Measurements from ENCODE around the gene SYNGR1. TPM values are rescaled to one million over a fixed set of nuclear protein-coding genes. Genes with fewer than 3 reads are reported as not detected.

The SYNGR1 gene
- polyA plus RNA-seq, 6 donors from 2014 or later = 2.6 to 11.9 (median 4.6) TPM

GRCh38 chr22:39374191-39374590 is 24.4 kb downstream of the SYNGR1 start:
- ATAC-seq (ENCODE audit: low read depth in 2 of 2) (no peak), DNase-seq (no peak)
- Mint-ChIP-seq H3K4me3 (no peak overlapping the region), H3K36me3 (no peaks in the 10 kb centered on the region), H3K9me3 (peaks cover 0 to 5% (median 0%) of the 10 kb centered on the region in 7 donors), H3K4me1 (peaks cover 3 to 11% (median 3%) of the 10 kb centered on the region in 3 donors), H3K27ac (no peak overlapping the region), H3K27me3 (no peaks in the 10 kb centered on the region)

DNA sequence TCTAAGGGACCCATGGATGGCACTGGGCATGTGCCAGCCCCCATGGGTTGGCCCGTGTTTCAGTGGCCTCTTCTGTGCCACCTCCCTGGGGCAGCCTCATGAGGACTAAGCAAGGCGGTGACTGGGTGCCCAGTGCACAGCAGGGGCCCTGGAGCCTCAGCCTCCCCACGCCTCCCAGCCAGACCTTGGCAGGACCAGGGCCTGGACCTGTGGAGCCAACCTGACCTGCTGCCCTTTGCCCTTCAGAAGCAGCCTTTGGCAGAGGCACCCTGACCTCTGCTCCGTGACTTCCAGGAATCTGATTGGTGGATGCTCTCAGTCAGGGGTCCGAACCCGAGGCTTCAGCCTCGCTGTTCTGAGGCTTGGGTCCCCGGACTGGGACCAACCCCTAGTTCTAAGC is 25.0 kb downstream of the SYNGR1 start:
- H3K9me3 Mint-ChIP-seq = peaks cover 0 to 5% (median 0%) of the 10 kb centered on the region in 7 donors
- no peak for ATAC-seq (ENCODE audit: low read depth in 2 of 2)

DNA sequence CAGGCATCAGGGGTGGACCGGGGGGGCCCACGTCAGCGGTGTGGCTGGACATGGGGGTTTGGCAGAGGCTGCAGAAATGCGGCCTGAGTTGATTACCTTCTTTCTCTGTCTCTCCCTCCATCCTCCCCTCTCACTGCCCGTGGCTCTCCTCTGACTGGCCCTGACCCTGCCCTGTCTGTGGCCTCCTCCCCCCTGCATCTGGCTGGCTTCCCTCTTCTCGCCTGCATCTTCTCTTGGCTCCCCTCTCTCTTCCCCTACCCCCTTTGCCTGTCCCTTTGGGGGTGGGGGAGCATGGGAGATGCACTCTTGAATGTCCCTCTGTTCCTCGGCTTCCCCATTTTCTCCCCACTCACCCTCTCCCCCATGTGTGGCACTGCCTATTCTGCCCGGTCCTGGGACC is 25.9 kb downstream of the SYNGR1 start:
- H3K4me1 Mint-ChIP-seq = peaks cover 0 to 5% (median 3%) of the 10 kb centered on the region in 3 donors
- no peaks in the 10 kb centered on the region for H3K36me3 Mint-ChIP-seq
- H3K4me3 Mint-ChIP-seq = no peak overlapping the region
- peaks cover 0 to 5% (median 0%) of the 10 kb centered on the region in 7 donors for H3K9me3 Mint-ChIP-seq
- H3K27me3 Mint-ChIP-seq = no peaks in the 10 kb centered on the region
- DNase-seq (no peak), ATAC-seq (ENCODE audit: low read depth in 2 of 2) (no peak)
- no peak overlapping the region for H3K27ac Mint-ChIP-seq

More for the DNA sequence above, 25.0 kb downstream of the SYNGR1 start:
- Mint-ChIP-seq H3K27ac (no peak overlapping the region), H3K36me3 (no peaks in the 10 kb centered on the region), H3K4me1 (peaks cover 0 to 5% (median 3%) of the 10 kb centered on the region in 3 donors), H3K27me3 (no peaks in the 10 kb centered on the region), H3K4me3 (no peak overlapping the region)
- no peak for DNase-seq

- peak overlapping the region in 1 of 6 donors; percentile 19 for H3K27ac Mint-ChIP-seq
- H3K27me3 Mint-ChIP-seq = no peaks in the 10 kb centered on the region
- no peak overlapping the region for H3K4me3 Mint-ChIP-seq
- no peaks in the 10 kb centered on the region for H3K36me3 Mint-ChIP-seq
- peaks cover 0 to 5% (median 3%) of the 10 kb centered on the region in 3 donors for H3K4me1 Mint-ChIP-seq
- no peaks in the 10 kb centered on the region for H3K9me3 Mint-ChIP-seq
- ATAC-seq (ENCODE audit: low read depth in 2 of 2) (no peak), DNase-seq (no peak)
Observed at GRCh38 chr22:39379756-39380730, 30.3 kb downstream of the SYNGR1 start.

DNA sequence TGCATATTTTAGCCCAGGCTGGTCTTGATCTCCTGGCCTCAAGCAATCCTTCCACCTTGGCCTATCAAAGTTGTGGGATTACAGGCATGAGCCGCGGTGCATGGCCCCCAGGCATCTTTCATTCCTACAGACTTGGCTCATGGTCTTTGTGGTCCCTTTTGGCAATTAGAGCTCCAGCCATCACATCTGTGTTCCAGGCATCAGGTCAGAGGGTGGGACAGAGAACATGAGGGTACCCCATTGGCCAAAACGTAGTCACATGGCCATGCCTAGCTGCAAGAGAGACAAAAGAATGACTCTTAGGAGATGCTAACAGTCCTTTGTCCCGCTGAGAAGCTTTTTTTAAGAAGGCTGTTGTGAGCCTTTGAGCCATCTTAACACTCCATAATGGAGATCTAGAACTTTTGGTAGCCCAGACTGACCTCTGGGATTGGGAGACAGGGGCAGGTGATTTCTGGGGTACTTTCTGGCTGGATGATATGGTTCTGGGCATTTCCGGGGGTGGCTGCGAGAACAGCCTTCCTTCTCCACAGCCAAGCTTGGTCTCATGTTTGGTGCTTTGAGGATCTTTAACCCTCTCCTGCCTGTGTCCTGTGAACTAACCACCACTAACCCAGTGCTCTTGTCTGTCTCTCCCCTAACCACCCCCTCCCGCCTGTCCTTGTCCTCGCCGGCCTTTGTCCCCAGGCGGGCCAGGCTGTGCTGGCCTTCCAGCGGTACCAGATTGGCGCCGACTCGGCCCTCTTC is 31.4 kb downstream of the SYNGR1 start:
- DNase-seq = no peak
- Mint-ChIP-seq H3K27ac (no peak overlapping the region), H3K27me3 (no peaks in the 10 kb centered on the region), H3K9me3 (no peaks in the 10 kb centered on the region), H3K4me1 (peaks cover 0 to 3% (median under 1%) of the 10 kb centered on the region in 3 donors), H3K4me3 (no peak overlapping the region), H3K36me3 (no peaks in the 10 kb centered on the region)
- ATAC-seq (ENCODE audit: low read depth in 2 of 2) = no peak

- H3K4me3 Mint-ChIP-seq = no peak overlapping the region
- no peaks in the 10 kb centered on the region for H3K9me3 Mint-ChIP-seq
- H3K4me1 Mint-ChIP-seq = peaks cover under 1 to 5% (median under 1%) of the 10 kb centered on the region in 3 donors
- no peaks in the 10 kb centered on the region for H3K36me3 Mint-ChIP-seq
- ATAC-seq (ENCODE audit: low read depth in 2 of 2) (no peak), DNase-seq (no peak)
- H3K27ac Mint-ChIP-seq = no peak overlapping the region
- H3K27me3 Mint-ChIP-seq = no peaks in the 10 kb centered on the region
Observed at GRCh38 chr22:39381930-39382329, 32.1 kb downstream of the SYNGR1 start.

DNA sequence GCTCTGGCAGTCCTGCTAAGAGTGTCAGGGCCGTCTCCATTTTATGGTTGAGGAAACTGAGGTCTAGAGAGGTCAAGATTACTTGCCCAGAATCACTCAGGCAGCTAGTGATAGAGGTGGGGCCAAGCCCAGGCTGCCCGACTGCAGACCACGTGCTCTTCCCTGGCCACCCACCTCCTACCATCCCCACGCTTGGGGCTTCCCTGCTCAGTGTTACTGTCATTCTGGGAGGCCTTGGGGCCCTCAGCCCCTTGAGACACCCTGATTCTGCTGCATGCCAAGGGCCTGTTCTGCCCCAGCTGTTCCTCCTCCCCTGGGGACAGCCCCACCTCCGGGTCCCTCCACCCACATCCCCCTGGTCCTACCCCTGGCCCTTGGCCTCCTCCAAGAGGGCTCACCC is 32.6 kb downstream of the SYNGR1 start:
- DNase-seq (no peak), ATAC-seq (ENCODE audit: low read depth in 2 of 2) (no peak)
- H3K27me3 Mint-ChIP-seq = no peaks in the 10 kb centered on the region
- peaks cover 5 to 9% (median 5%) of the 10 kb centered on the region in 3 donors for H3K4me1 Mint-ChIP-seq
- H3K9me3 Mint-ChIP-seq = no peaks in the 10 kb centered on the region
- H3K4me3 Mint-ChIP-seq = no peak overlapping the region
- no peaks in the 10 kb centered on the region for H3K36me3 Mint-ChIP-seq
- no peak overlapping the region for H3K27ac Mint-ChIP-seq

DNA sequence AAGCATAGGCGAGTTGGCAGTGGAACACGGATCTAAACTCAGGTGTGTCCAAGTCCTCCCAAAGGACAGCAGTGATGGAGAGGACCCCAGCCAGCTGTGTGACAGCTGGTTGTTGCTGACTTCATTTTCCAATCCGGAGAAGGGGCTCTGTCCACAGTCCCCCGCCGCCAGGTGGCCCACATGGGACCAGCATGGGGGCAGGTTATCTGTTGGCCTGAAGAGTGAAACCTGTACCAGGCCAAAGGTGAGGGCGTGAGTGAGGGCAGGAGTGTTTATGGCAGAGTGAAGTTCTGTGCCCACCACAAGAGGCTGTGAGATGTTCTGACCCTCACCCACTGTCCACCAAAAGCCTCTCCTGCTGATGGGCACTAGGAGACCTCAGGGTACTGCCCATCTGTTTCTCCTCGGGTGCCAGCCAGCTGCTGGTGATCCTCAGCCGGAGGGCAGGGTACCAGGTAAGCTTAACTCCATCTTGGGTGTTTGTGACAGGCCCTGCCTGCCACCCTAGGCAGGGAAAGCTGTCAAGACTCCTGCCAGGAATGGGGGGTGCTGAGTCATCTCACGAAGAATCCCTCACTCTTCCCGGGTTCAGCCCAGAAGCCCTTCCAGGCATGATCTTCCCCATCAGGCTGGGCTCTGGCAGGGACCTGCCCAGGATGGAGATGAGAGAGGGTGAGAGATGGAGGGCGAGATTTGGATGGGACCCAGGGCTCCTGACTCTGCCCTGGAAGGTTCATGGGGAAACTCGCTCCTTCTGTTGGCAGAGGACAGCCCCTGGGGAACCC is 34.2 kb downstream of the SYNGR1 start:
- H3K27me3 Mint-ChIP-seq = peaks cover 0 to 4% (median 0%) of the 10 kb centered on the region in 3 donors
- DNase-seq (no peak), ATAC-seq (ENCODE audit: low read depth in 2 of 2) (no peak)
- H3K36me3 Mint-ChIP-seq = no peaks in the 10 kb centered on the region
- H3K4me1 Mint-ChIP-seq = peaks cover 9 to 19% (median 12%) of the 10 kb centered on the region in 3 donors
- H3K9me3 Mint-ChIP-seq = no peaks in the 10 kb centered on the region
- H3K4me3 Mint-ChIP-seq = no peak overlapping the region
- H3K27ac Mint-ChIP-seq = peak overlapping the region in 1 of 6 donors; percentile 37

DNA sequence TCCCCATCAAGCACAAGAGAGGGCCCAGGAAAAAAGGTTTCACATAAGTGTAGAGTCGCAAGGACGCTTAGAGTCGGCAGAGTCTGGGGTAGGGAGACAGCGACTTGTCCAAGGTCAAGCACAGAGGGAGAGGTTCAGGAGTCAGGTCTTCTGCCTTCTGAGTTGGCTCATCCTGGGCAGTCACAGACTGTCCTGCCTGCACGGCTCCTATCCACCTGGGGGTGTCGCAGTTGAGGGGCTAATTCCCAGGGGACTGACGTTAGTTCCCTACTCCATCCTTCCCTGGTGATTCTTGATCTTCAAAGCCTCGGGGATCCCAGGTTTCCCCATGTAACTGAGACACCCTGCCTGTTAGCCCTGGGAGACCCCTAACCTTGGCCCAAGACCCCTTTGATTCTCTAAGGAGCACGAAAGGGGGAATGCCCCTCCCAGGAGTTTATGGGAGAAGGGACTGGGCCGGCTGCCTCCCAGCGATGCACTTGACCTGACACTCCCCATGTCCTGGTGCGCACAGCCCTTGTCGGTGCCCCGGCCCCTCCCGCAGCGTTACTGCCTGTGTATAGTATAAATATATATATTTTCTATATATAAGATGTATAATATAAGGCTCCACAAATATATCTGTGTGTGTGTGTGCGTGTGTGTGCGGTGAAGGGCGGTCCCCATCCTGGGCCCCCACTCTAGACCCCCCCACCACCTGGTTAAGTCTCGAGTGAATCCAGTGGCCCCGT is 35.1 kb downstream of the SYNGR1 start:
- ATAC-seq (ENCODE audit: low read depth in 2 of 2) (no peak), DNase-seq (no peak)
- no peaks in the 10 kb centered on the region for H3K9me3 Mint-ChIP-seq
- H3K27me3 Mint-ChIP-seq = peaks cover 0 to 4% (median 0%) of the 10 kb centered on the region in 3 donors
- no peaks in the 10 kb centered on the region for H3K36me3 Mint-ChIP-seq
- no peak overlapping the region for H3K4me3 Mint-ChIP-seq
- H3K27ac Mint-ChIP-seq = peak overlapping the region in 1 of 6 donors; percentile 82
- H3K4me1 Mint-ChIP-seq = peaks cover 9 to 24% (median 12%) of the 10 kb centered on the region in 3 donors

- Mint-ChIP-seq H3K27me3 (peaks cover 0 to 4% (median 0%) of the 10 kb centered on the region in 3 donors), H3K36me3 (no peaks in the 10 kb centered on the region), H3K27ac (peak overlapping the region; percentile 76 to 96 (median 88)), H3K4me1 (peaks cover 9 to 24% (median 12%) of the 10 kb centered on the region in 3 donors), H3K9me3 (no peaks in the 10 kb centered on the region), H3K4me3 (peak overlapping the region; percentile 5 to 92 (median 88))
- DNase-seq (peak; percentile 70), ATAC-seq (ENCODE audit: low read depth in 2 of 2) (peak; percentile 94 to 96)
Observed at GRCh38 chr22:39388261-39389011, 38.6 kb downstream of the SYNGR1 start.

DNA sequence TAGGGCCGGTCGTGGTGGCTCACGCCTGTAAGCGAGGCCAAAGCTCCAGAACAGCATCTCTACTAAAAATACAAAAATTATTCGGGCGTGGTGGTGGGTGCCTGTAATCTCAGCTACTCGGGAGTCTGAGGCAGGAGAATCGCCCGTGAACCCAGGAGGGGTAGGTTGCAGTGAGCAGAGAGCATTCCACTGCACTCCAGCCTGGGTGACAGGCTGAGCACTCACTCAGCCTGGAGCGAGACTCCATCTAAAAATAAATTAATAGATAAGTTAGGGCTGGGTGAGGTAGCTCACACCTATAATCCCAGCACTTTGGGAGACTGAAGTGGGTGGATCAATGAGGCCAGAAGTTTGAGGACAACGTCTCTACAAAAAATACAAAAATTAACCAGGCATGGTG is 39.6 kb downstream of the SYNGR1 start:
- H3K27ac Mint-ChIP-seq = peak overlapping the region in 4 of 6 donors; percentile 72 to 96 (median 92)
- ATAC-seq (ENCODE audit: low read depth in 2 of 2) (no peak), DNase-seq (no peak)
- no peaks in the 10 kb centered on the region for H3K36me3 Mint-ChIP-seq
- H3K27me3 Mint-ChIP-seq = peaks cover 0 to 4% (median 0%) of the 10 kb centered on the region in 3 donors
- H3K4me3 Mint-ChIP-seq = peak overlapping the region in 6 of 8 donors; percentile 35 to 92 (median 58)
- H3K4me1 Mint-ChIP-seq = peaks cover 9 to 24% (median 12%) of the 10 kb centered on the region in 3 donors
- no peaks in the 10 kb centered on the region for H3K9me3 Mint-ChIP-seq
